IMR-90 (cell line): ENCODE results near the gene RORB. TPM values are rescaled to one million over a fixed set of nuclear protein-coding genes. Genes with fewer than 3 reads are reported as not detected.

Source experiments
- ATAC-seq: fragments of 200-7000 bp; cut with Tn5 transposase; 2 replicates; pipeline ENCODE4 v1.9.1; 2020; ENCODE audit warnings: low read depth, mild to moderate bottlenecking, moderate library complexity
- BruUV-seq: library from RNA; stranded (reverse); fragments of 400-500 nt; replicated peaks from 2 replicates; lab custom pipeline; 2021; lab: Mats Ljungman, UMichigan
- CTCF ChIA-PET: fragments of 300-600 bp; formaldehyde crosslinking; extraction: SDS; loops from one replicate; lab custom pipeline; 2021; ENCODE audit warnings: antibody characterized with exemption; lab: Yijun Ruan, JAX
- POLR2A ChIA-PET: fragments of 300-600 bp; sonication (Branson Sonifier 250); formaldehyde crosslinking; loops from one replicate; lab custom pipeline; 2022; ENCODE audit warnings: antibody characterized with exemption; ENCODE audit not compliant: unreplicated experiment; lab: Charles Lee
- DNase-seq: peaks from one replicate; pipeline ENCODE4 v3.0.0; 2013
- H2AFZ ChIP-seq: replicated peaks from 2 replicates; pipeline ENCODE3; 2013; ENCODE audit warnings: low read length, mild to moderate bottlenecking; ENCODE audit not compliant: poor library complexity
- H2AK5ac ChIP-seq: 2 replicates; pipeline ENCODE4 v1.6.1; 2013; ENCODE audit warnings: low read depth, low read length, inconsistent platforms
- H2AK9ac ChIP-seq: replicated peaks from 2 replicates; pipeline ENCODE3; 2013; ENCODE audit warnings: mild to moderate bottlenecking, low read depth, low read length, moderate library complexity; ENCODE audit not compliant: poor library complexity
- H2BK120ac ChIP-seq: 2 replicates; pipeline ENCODE4 v1.6.1; 2013; ENCODE audit warnings: low read depth, low read length, inconsistent platforms
- H2BK15ac ChIP-seq: 3 replicates; pipeline ENCODE4 v1.6.1; 2013; ENCODE audit warnings: low read depth, low read length, inconsistent platforms
- H2BK20ac ChIP-seq: 2 replicates; pipeline ENCODE4 v1.6.1; 2013; ENCODE audit warnings: low read depth, mild to moderate bottlenecking, inconsistent platforms, low read length, moderate library complexity
- H2BK5ac ChIP-seq: 2 replicates; pipeline ENCODE4 v1.6.1; 2013; ENCODE audit warnings: mild to moderate bottlenecking, low read depth, low read length, inconsistent platforms; ENCODE audit not compliant: poor library complexity, severe bottlenecking
- H3K14ac ChIP-seq: replicated peaks from 2 replicates; pipeline ENCODE4 v1.6.1; 2013; ENCODE audit warnings: low read depth, low read length, inconsistent platforms
- H3K18ac ChIP-seq: 2 replicates; pipeline ENCODE4 v1.6.1; 2013; ENCODE audit warnings: low read depth, low read length, control low read depth
- H3K23ac ChIP-seq: 2 replicates; pipeline ENCODE4 v1.6.1; 2013; ENCODE audit warnings: low read depth, low read length, inconsistent platforms
- H3K27ac ChIP-seq: 2 replicates; pipeline ENCODE4 v1.5.1; 2013; ENCODE audit warnings: mild to moderate bottlenecking, control low read depth, low read length; ENCODE audit not compliant: insufficient read depth
- H3K27me3 ChIP-seq: 2 replicates; pipeline ENCODE4 v1.6.1; 2013; ENCODE audit warnings: low read length; ENCODE audit not compliant: control insufficient read depth, insufficient read depth
- H3K36me3 ChIP-seq: 2 replicates; pipeline ENCODE4 v1.6.1; 2013; ENCODE audit warnings: low read length, mixed read lengths; ENCODE audit not compliant: control insufficient read depth, insufficient read depth
- H3K4ac ChIP-seq: 2 replicates; pipeline ENCODE4 v1.6.1; 2013; ENCODE audit warnings: low read depth, low read length, inconsistent platforms
- H3K4me1 ChIP-seq: 2 replicates; pipeline ENCODE4 v1.6.1; 2013; ENCODE audit warnings: low read length, mixed read lengths; ENCODE audit not compliant: control insufficient read depth, insufficient read depth
- H3K4me2 ChIP-seq: 2 replicates; pipeline ENCODE4 v1.6.1; 2013; ENCODE audit warnings: low read depth, mild to moderate bottlenecking, control low read depth, low read length, moderate library complexity
- H3K4me3 ChIP-seq: 2 replicates; pipeline ENCODE4 v1.5.1; 2013; ENCODE audit warnings: low read depth, mild to moderate bottlenecking, control low read depth, low read length, moderate library complexity; ENCODE audit not compliant: insufficient read depth
- H3K56ac ChIP-seq: 2 replicates; pipeline ENCODE4 v1.6.1; 2013; ENCODE audit warnings: low read length, inconsistent platforms; ENCODE audit not compliant: insufficient read depth; ENCODE audit errors: extremely low read depth
- H3K79me1 ChIP-seq, 2 experiments: 2 replicates each; pipeline ENCODE4 v1.6.1; 2013; ENCODE audit warnings: low read length in 2 of 2, inconsistent platforms in 1 of 2, low read depth in 1 of 2
- H3K9ac ChIP-seq: 2 replicates; pipeline ENCODE4 v1.6.1; 2013; ENCODE audit warnings: low read depth, low read length, control low read depth
- H3K9me1 ChIP-seq: 2 replicates; pipeline ENCODE4 v1.6.1; 2013; ENCODE audit warnings: low read length, inconsistent platforms; ENCODE audit not compliant: insufficient read depth
- H3K9me3 ChIP-seq: 2 replicates; pipeline ENCODE4 v1.6.1; 2013; ENCODE audit warnings: low read length; ENCODE audit not compliant: control insufficient read depth, insufficient read depth
- H4K20me1 ChIP-seq: 2 replicates; pipeline ENCODE4 v1.6.1; 2013; ENCODE audit warnings: low read length, inconsistent platforms; ENCODE audit not compliant: insufficient read depth
- H4K5ac ChIP-seq: 2 replicates; pipeline ENCODE4 v1.6.1; 2013; ENCODE audit warnings: mild to moderate bottlenecking, low read depth, low read length, control low read depth
- H4K8ac ChIP-seq, 2 experiments: 2 replicates each; pipeline ENCODE4 v1.6.1; 2013; ENCODE audit warnings: low read depth in 2 of 2, low read length in 2 of 2, control low read depth in 1 of 2, inconsistent platforms in 1 of 2
- H4K91ac ChIP-seq: 2 replicates; pipeline ENCODE4 v1.6.1; 2013; ENCODE audit warnings: low read depth, low read length, inconsistent platforms; ENCODE audit not compliant: insufficient read depth
- MAFK ChIP-seq: IDR thresholded peaks from 2 replicates; pipeline ENCODE4 v1.6.1; 2012; ENCODE audit warnings: low read depth, low read length, improper control_type of control experiment
- MAZ ChIP-seq: IDR thresholded peaks from 2 replicates; pipeline ENCODE4 v1.6.1; 2012; ENCODE audit warnings: low read depth, mild to moderate bottlenecking, low read length, improper control_type of control experiment, moderate library complexity, borderline replicate concordance
- dilution Hi-C: fragments of 300-500 bp; cut with HindIII; formaldehyde crosslinking; loops from one replicate; pipeline ENCODE4 v1.14.3; 2018; ENCODE audit warnings: low sequenced_read_pairs; ENCODE audit not compliant: unreplicated experiment
- in situ Hi-C: fragments of 300-500 bp; cut with MboI; formaldehyde crosslinking; loops from 3 replicates; pipeline ENCODE4 v1.14.3; 2019; ENCODE audit warnings: low sequenced_read_pairs, inconsistent platforms, mixed read lengths
- intact Hi-C: fragments of 100-400 bp; cut with micrococcal nuclease; formaldehyde crosslinking; loops from 2 replicates; pipeline ENCODE4 v1.10.0; 2022
- polyA plus RNA-seq, 3 experiments: library from polyadenylated mRNA; depleted of rRNA; stranded (reverse); fragments of >200 nt; gene quantifications; 2 replicates each; pipeline ENCODE4 v1.2.3, GENCODE V29; 2012; ENCODE audit warnings: low replicate concordance in 1 of 3
- total RNA-seq: library from RNA; depleted of rRNA; stranded (reverse); fragments of >200 nt; gene quantifications from 2 replicates; pipeline ENCODE4 v1.2.3, GENCODE V29; 2012

Gene RORB
- total and polyA plus RNA-seq, 2 of the 4 experiments (the other 2 are of a cell fraction), result not detected

- ChIA-PET POLR2A (no interaction called here), CTCF (no interaction called here)
- no peak overlapping the region for H2AK9ac ChIP-seq
- no peaks in the 10 kb centered on the region for H3K4me1 ChIP-seq
- H2BK15ac ChIP-seq, result no peak overlapping the region
- H3K4me2 ChIP-seq, result no peak overlapping the region
- no peaks in the 10 kb centered on the region for H3K36me3 ChIP-seq
- dilution Hi-C loops (no loop called here), in situ Hi-C loops (loop anchor here (25.0 kb wide), 1 partner anchor 1350 kb away; no protein-coding TSS in a partner anchor), intact Hi-C loops (no loop called here)
- H2BK120ac ChIP-seq, result no peak overlapping the region
- H3K9ac ChIP-seq, result no peak overlapping the region
- no peak overlapping the region for H3K56ac ChIP-seq
- H3K9me1 ChIP-seq, result no peaks in the 10 kb centered on the region
- H3K79me1 ChIP-seq, result no peaks in the 10 kb centered on the region
- H4K91ac ChIP-seq, result no peak overlapping the region
- no peak overlapping the region for H2BK20ac ChIP-seq
- H3K18ac ChIP-seq, result no peak overlapping the region
- no TSS peak for BruUV-seq
- no peak overlapping the region for H2AFZ ChIP-seq
- H3K4me3 ChIP-seq, result no peak overlapping the region
- no peaks in the 10 kb centered on the region for H3K27me3 ChIP-seq
- no peak overlapping the region for H3K23ac ChIP-seq
- H4K8ac ChIP-seq, result no peak overlapping the region
- no peaks in the 10 kb centered on the region for H3K9me3 ChIP-seq
- no peaks in the 10 kb centered on the region for H4K20me1 ChIP-seq
- H3K4ac ChIP-seq, result no peak overlapping the region
- H2AK5ac ChIP-seq, result no peak overlapping the region
- H2BK5ac ChIP-seq, result no peak overlapping the region
- ATAC-seq (no peak), DNase-seq (no peak)
- H3K14ac ChIP-seq, result no peak overlapping the region
- TF ChIP-seq MAZ (no peak), MAFK (peak; percentile 49; the same call in 1 of the 2 replicates)
- no peak overlapping the region for H4K5ac ChIP-seq
- H3K27ac ChIP-seq, result no peak overlapping the region
These were observed 65.5 kb downstream of the RORB start for GRCh38 chr9:74562611-74563010.
